K562 (cell line): ENCODE results near the gene AFG1L. TPM values are rescaled to one million over a fixed set of nuclear protein-coding genes. Genes with fewer than 3 reads are reported as not detected.

Experiments used
- BMI1 ChIP-seq: fragments of 150-350 bp; IDR thresholded peaks from 2 replicates; pipeline ENCODE4 v1.6.1; 2014; ENCODE audit warnings: low read length
- CEBPG ChIP-seq, 3 experiments: fragments of 200-800 bp in 1 of 3; sonication (Bioruptor generic) in 1 of 3; sonication (generic) in 1 of 3; formaldehyde crosslinking in 1 of 3; IDR thresholded peaks in 2 of 3; conservative IDR thresholded peaks in 1 of 3; 2 replicates each; pipeline versions ENCODE4 v1.6.1 to v1.8.0; 2016 to 2022; ENCODE audit warnings: missing compliant biosample characterization in 2 of 3, missing genetic modification characterization in 2 of 3, mild to moderate bottlenecking in 1 of 3, missing genetic modification reagents in 1 of 3
- E2F5 ChIP-seq: sonication (generic); formaldehyde crosslinking; IDR thresholded peaks from 2 replicates; pipeline ENCODE4 v1.8.0; 2022; ENCODE audit warnings: mild to moderate bottlenecking, missing genetic modification reagents
- ELK1 ChIP-seq: sonication (generic); formaldehyde crosslinking; IDR thresholded peaks from 2 replicates; pipeline ENCODE4 v1.8.1; 2022; ENCODE audit warnings: missing genetic modification reagents
- FOXJ2 ChIP-seq: fragments of 200-800 bp; sonication (Bioruptor generic); IDR thresholded peaks from 2 replicates; pipeline ENCODE4 v1.6.1; 2016; ENCODE audit warnings: missing genetic modification characterization, missing compliant biosample characterization
- FUS ChIP-seq: fragments of 200-400 bp; formaldehyde crosslinking; optimal IDR thresholded peaks from 2 replicates; pipeline ENCODE3; 2017; ENCODE audit warnings: low read depth, low read length
- HDAC2 ChIP-seq: fragments of 450-650 bp; IDR thresholded peaks from 2 replicates; pipeline ENCODE4 v1.6.1; 2016; ENCODE audit warnings: mild to moderate bottlenecking
- HINFP ChIP-seq: fragments of 450-650 bp; conservative IDR thresholded peaks from 2 replicates; pipeline ENCODE4 v1.6.1; 2016; ENCODE audit warnings: missing genetic modification characterization, low read depth, mild to moderate bottlenecking, control low read depth, missing compliant biosample characterization
- NFIC ChIP-seq: fragments of 450-650 bp; IDR thresholded peaks from 2 replicates; pipeline ENCODE4 v1.6.1; 2017; ENCODE audit warnings: mild to moderate bottlenecking, inconsistent platforms
- OTX1 ChIP-seq: fragments of 450-650 bp; formaldehyde crosslinking; IDR thresholded peaks from 2 replicates; pipeline ENCODE4 v1.4.0; 2022; ENCODE audit warnings: mild to moderate bottlenecking
- REST ChIP-seq, 2 experiments: fragments of 450-650 bp; formaldehyde crosslinking in 1 of 2; IDR thresholded peaks; 2 replicates each; pipeline versions ENCODE4 v1.4.0 to v1.6.1; 2014 to 2020; ENCODE audit warnings: mild to moderate bottlenecking in 2 of 2, borderline replicate concordance in 1 of 2, low read depth in 1 of 2
- ZBTB43 ChIP-seq: sonication (generic); formaldehyde crosslinking; IDR thresholded peaks from 2 replicates; pipeline ENCODE4 v1.8.0; 2023; ENCODE audit warnings: mild to moderate bottlenecking, missing genetic modification reagents
- ZNF121 ChIP-seq: sonication (generic); formaldehyde crosslinking; conservative IDR thresholded peaks from 2 replicates; pipeline ENCODE4 v1.8.0; 2022; ENCODE audit warnings: missing genetic modification reagents
- ZNF274 ChIP-seq: IDR thresholded peaks from 2 replicates; pipeline ENCODE4 v1.6.1; 2011; ENCODE audit warnings: low read depth, mild to moderate bottlenecking, low read length, moderate library complexity, borderline replicate concordance
- polyA plus RNA-seq, 8 experiments: library from polyadenylated mRNA; depleted of rRNA in 4 of 8; stranded (reverse) in 5 of 8; unstranded in 3 of 8; fragments of >200 nt; fragmentation: Nextera tagmentation in 2 of 8; fragmentation: Illumina TruSeq in 1 of 8; extraction: Ambion mirVana in 2 of 8; extraction: Trizol in 1 of 8; gene quantifications; 2 replicates each; pipeline versions ENCODE4 v1.2.1 to v1.2.3, GENCODE V29; 2011 to 2014; ENCODE audit warnings: inconsistent platforms in 1 of 8, missing spikeins in 1 of 8
- total RNA-seq, 7 experiments: library from RNA; depleted of rRNA in 6 of 7; stranded (reverse); fragments of >200 nt in 6 of 7; fragmentation: Illumina TruSeq in 2 of 7; extraction: Trizol in 2 of 7; gene quantifications; 2 replicates each; pipeline versions ENCODE4 v1.2.1 to v1.2.3, GENCODE V29; 2011 to 2021; ENCODE audit warnings: low replicate concordance in 1 of 7

AFG1L gene
- total and polyA plus RNA-seq, 9 of the 15 experiments (the other 6 are each of a cell fraction or from before 2014, with no cell fraction given): 2.2 to 15.5 (median 5.8) TPM

GRCh38 chr6:108565893-108566292, 271.0 kb downstream of the AFG1L start (continued):
- TF ChIP-seq REST (IDR thresholded peaks at IDR 0.05; ENCODE audit: borderline replicate concordance) (peak; percentile 61; the same call in 1 of the 2 replicates), REST (CRISPR knock-in tag; IDR thresholded peaks at IDR 0.05; ENCODE audit: low read depth) (no peak), ZBTB43 (CRISPR knock-in tag) (no peak), NFIC (no peak), HINFP (no peak), HDAC2 (0 out of 2 replicates have a peak, but pooled peaks have one; percentile 6), ELK1 (CRISPR knock-in tag) (no peak), FUS (no peak), BMI1 (no peak), CEBPG (CRISPR knock-in tag; IDR thresholded peaks at IDR 0.05) (no peak; the same call in 1 of the 2 replicates), CEBPG (tag; conservative IDR thresholded peaks at IDR 0.05 in 1 of 2, IDR thresholded peaks at IDR 0.05 in 1 of 2) (peak in 1 of 2 experiments; percentile 65; a peak in 1 of 4 replicates), FOXJ2 (tag) (no peak), ZNF274 (no peak), ZNF121 (CRISPR knock-in tag) (peak; percentile 70), E2F5 (CRISPR knock-in tag) (no peak), OTX1 (CRISPR knock-in tag) (no peak)
